H9 (cell line): ENCODE measurements around the gene HOXC11. TPM values are rescaled to one million over a fixed set of nuclear protein-coding genes. Genes with fewer than 3 reads are reported as not detected.

Experiments
- DNase-seq: peaks from one replicate; pipeline ENCODE4 v3.0.0-alpha.2; 2017
- H2AFZ ChIP-seq: one replicate; pipeline ENCODE4 v1.6.1; 2013; ENCODE audit warnings: mild to moderate bottlenecking, low read length, control low read depth, moderate library complexity
- H2AK5ac ChIP-seq: 2 replicates; pipeline ENCODE4 v1.6.1; 2013; ENCODE audit warnings: low read length, control low read depth, mixed read lengths; ENCODE audit not compliant: insufficient read length
- H2BK120ac ChIP-seq: one replicate; pipeline ENCODE4 v1.6.1; 2013; ENCODE audit warnings: low read depth, mild to moderate bottlenecking, low read length, control low read depth, inconsistent platforms; ENCODE audit not compliant: poor library complexity, severe bottlenecking
- H2BK12ac ChIP-seq: 2 replicates; pipeline ENCODE4 v1.6.1; 2013; ENCODE audit warnings: low read length, control low read depth, mixed read lengths, low read depth; ENCODE audit not compliant: insufficient read length
- H2BK15ac ChIP-seq: 2 replicates; pipeline ENCODE4 v1.6.1; 2013; ENCODE audit warnings: low read depth, low read length, control low read depth
- H2BK20ac ChIP-seq: one replicate; pipeline ENCODE4 v1.6.1; 2013; ENCODE audit warnings: low read depth, mild to moderate bottlenecking, low read length, control low read depth, inconsistent platforms; ENCODE audit not compliant: poor library complexity, severe bottlenecking
- H2BK5ac ChIP-seq: 2 replicates; pipeline ENCODE4 v1.6.1; 2013; ENCODE audit warnings: low read length, control low read depth, mixed read lengths; ENCODE audit not compliant: insufficient read length
- H3K14ac ChIP-seq: 2 replicates; pipeline ENCODE4 v1.6.1; 2013; ENCODE audit warnings: low read length, control low read depth; ENCODE audit not compliant: insufficient read depth
- H3K18ac ChIP-seq: 2 replicates; pipeline ENCODE4 v1.6.1; 2013; ENCODE audit warnings: low read depth, mild to moderate bottlenecking, mixed read lengths, low read length, control low read depth; ENCODE audit not compliant: insufficient read length
- H3K23ac ChIP-seq: 2 replicates; pipeline ENCODE4 v1.6.1; 2013; ENCODE audit warnings: low read length, control low read depth, mixed read lengths, low read depth; ENCODE audit not compliant: insufficient read length
- H3K23me2 ChIP-seq: 2 replicates; pipeline ENCODE4 v1.6.1; 2013; ENCODE audit warnings: low read depth, mild to moderate bottlenecking, mixed read lengths, low read length, control low read depth; ENCODE audit not compliant: insufficient read length, poor library complexity, severe bottlenecking
- H3K27ac ChIP-seq: 2 replicates; pipeline ENCODE4 v1.5.1; 2013; ENCODE audit warnings: low read length, control low read depth, mixed read lengths, low read depth; ENCODE audit not compliant: insufficient read length
- H3K27me3 ChIP-seq: 2 replicates; pipeline ENCODE4 v1.6.1; 2013; ENCODE audit warnings: low read length, control low read depth, inconsistent platforms; ENCODE audit not compliant: insufficient read depth
- H3K4ac ChIP-seq: 2 replicates; pipeline ENCODE4 v1.6.1; 2013; ENCODE audit warnings: low read depth, mild to moderate bottlenecking, control low read depth, inconsistent platforms, low read length, moderate library complexity
- H3K4me1 ChIP-seq: 2 replicates; pipeline ENCODE4 v1.6.1; 2013; ENCODE audit warnings: low read length, control low read depth, inconsistent platforms; ENCODE audit not compliant: insufficient read depth
- H3K4me2 ChIP-seq: 2 replicates; pipeline ENCODE4 v1.6.1; 2013; ENCODE audit warnings: low read length, control low read depth, mixed read lengths; ENCODE audit not compliant: insufficient read length, insufficient read depth
- H3K56ac ChIP-seq: 2 replicates; pipeline ENCODE4 v1.6.1; 2013; ENCODE audit warnings: low read depth, mild to moderate bottlenecking, mixed read lengths, low read length, control low read depth; ENCODE audit not compliant: insufficient read length
- H3K79me1 ChIP-seq: 2 replicates; pipeline ENCODE4 v1.6.1; 2013; ENCODE audit warnings: low read depth, mild to moderate bottlenecking, moderate library complexity, low read length, control low read depth, inconsistent platforms; ENCODE audit not compliant: insufficient read depth, poor library complexity, severe bottlenecking
- H3K79me2 ChIP-seq: 2 replicates; pipeline ENCODE4 v1.6.1; 2013; ENCODE audit warnings: low read length, control low read depth, inconsistent platforms; ENCODE audit not compliant: insufficient read depth
- H3K9ac ChIP-seq: 2 replicates; pipeline ENCODE4 v1.6.1; 2013; ENCODE audit warnings: low read length, control low read depth, mixed read lengths; ENCODE audit not compliant: insufficient read length; ENCODE audit errors: extremely low read depth
- H3K9me3 ChIP-seq: one replicate; pipeline ENCODE4 v1.6.1; 2013; ENCODE audit warnings: low read depth, low read length, inconsistent platforms; ENCODE audit not compliant: control insufficient read depth
- H3T11ph ChIP-seq: one replicate; pipeline ENCODE4 v1.6.1; 2013; ENCODE audit warnings: mild to moderate bottlenecking, low read length, control low read depth, inconsistent platforms
- H4K20me1 ChIP-seq: one replicate; pipeline ENCODE4 v1.6.1; 2013; ENCODE audit not compliant: control insufficient read depth, insufficient read length, insufficient read depth
- H4K5ac ChIP-seq: 2 replicates; pipeline ENCODE4 v1.6.1; 2013; ENCODE audit warnings: low read depth, mild to moderate bottlenecking, mixed read lengths, low read length, control low read depth; ENCODE audit not compliant: insufficient read length
- H4K8ac ChIP-seq: replicated peaks from 2 replicates; pipeline ENCODE4 v1.6.1; 2013; ENCODE audit warnings: low read length, control low read depth, mixed read lengths, low read depth; ENCODE audit not compliant: insufficient read length
- H4K91ac ChIP-seq: 2 replicates; pipeline ENCODE4 v1.6.1; 2013; ENCODE audit warnings: low read depth, mild to moderate bottlenecking, moderate library complexity, mixed read lengths, low read length, control low read depth; ENCODE audit not compliant: insufficient read length
- H3K27ac Mint-ChIP-seq, 3 experiments: 2 replicates in 2 of 3; 3 replicates in 1 of 3; pipeline ENCODE4 v1.8.0; 2020 to 2021; ENCODE audit warnings: mixed read lengths in 3 of 3, mild to moderate bottlenecking in 1 of 3, moderate library complexity in 1 of 3
- H3K27me3 Mint-ChIP-seq: 2 replicates; pipeline ENCODE4 v1.8.0; 2021; ENCODE audit warnings: low read depth, mild to moderate bottlenecking, moderate library complexity, mixed read lengths
- H3K36me3 Mint-ChIP-seq, 3 experiments: 2 replicates in 2 of 3; 3 replicates in 1 of 3; pipeline ENCODE4 v1.8.0; 2020 to 2021; ENCODE audit warnings: low read depth in 3 of 3, mixed read lengths in 3 of 3; ENCODE audit not compliant: insufficient read depth in 1 of 3
- H3K4me1 Mint-ChIP-seq, 2 experiments: 2 replicates each; pipeline ENCODE4 v1.8.0; 2020; ENCODE audit warnings: mixed read lengths in 2 of 2
- H3K4me3 Mint-ChIP-seq, 2 experiments: 2 replicates in 1 of 2; 3 replicates in 1 of 2; pipeline ENCODE4 v1.8.0; 2020 to 2021; ENCODE audit warnings: mild to moderate bottlenecking in 2 of 2, mixed read lengths in 2 of 2, moderate library complexity in 1 of 2
- H3K9me3 Mint-ChIP-seq, 2 experiments: 2 replicates in 1 of 2; 3 replicates in 1 of 2; pipeline ENCODE4 v1.8.0; 2020; ENCODE audit warnings: mild to moderate bottlenecking in 2 of 2, mixed read lengths in 2 of 2, moderate library complexity in 1 of 2
- CTCF ChIP-seq: fragments of 200-600 bp; sonication (generic); conservative IDR thresholded peaks from 3 replicates; pipeline ENCODE4 v1.8.0; 2021; ENCODE audit warnings: antibody characterized with exemption, mild to moderate bottlenecking
- WGBS: extraction: QIAGEN DNeasy Blood & Tissue Kit; methylation state at CpG from one replicate; pipeline ENCODE4 v1.1.7; 2013; ENCODE audit warnings: missing lambda C conversion rate, low lambda C conversion rate, mixed read lengths; ENCODE audit not compliant: insufficient read length; ENCODE audit errors: extremely low coverage; 5-methylcytosine and 5-hydroxymethylcytosine counted together
- total RNA-seq: library from RNA; stranded (reverse); gene quantifications from 2 replicates; pipeline ENCODE4 v1.2.1, GENCODE V29; 2021

Gene HOXC11
- total RNA-seq, 1 experiment from 2014 or later, result not detected

GRCh38 chr12:54014377-54015017 is 41.6 kb downstream of the HOXC11 start:
- Mint-ChIP-seq H3K27ac (no peak overlapping the region; a peak in 1 of 7 replicates), H3K9me3 (peaks cover 0 to 2% of the 10 kb centered on the region in 2 experiments; a peak in 1 of 5 replicates), H3K36me3 (no peaks in the 10 kb centered on the region), H3K4me1 (peaks cover 10 to 39% of the 10 kb centered on the region in 2 experiments), H3K4me3 (no peak overlapping the region; a peak in 1 of 5 replicates), H3K27me3 (peaks cover 100% of the 10 kb centered on the region)
- Histone ChIP-seq H3K18ac (no peak overlapping the region), H3K79me1 (no peaks in the 10 kb centered on the region), H2BK15ac (no peak overlapping the region), H3K4ac (no peak overlapping the region), H3K4me2 (no peak overlapping the region), H4K20me1 (no peaks in the 10 kb centered on the region), H3K4me1 (no peaks in the 10 kb centered on the region), H3K9ac (no peak overlapping the region), H2BK20ac (no peak overlapping the region), H3K23me2 (peaks cover 10% of the 10 kb centered on the region), H4K5ac (no peak overlapping the region), H4K91ac (no peak overlapping the region), H2AFZ (no peak overlapping the region), H3T11ph (no peak overlapping the region), H3K9me3 (no peaks in the 10 kb centered on the region), H3K56ac (no peak overlapping the region), H2BK120ac (no peak overlapping the region), H3K14ac (no peak overlapping the region), H3K79me2 (no peaks in the 10 kb centered on the region), H3K27ac (no peak overlapping the region), H2BK12ac (no peak overlapping the region), H2BK5ac (no peak overlapping the region), H4K8ac (no peak overlapping the region), H3K27me3 (peaks cover 91% of the 10 kb centered on the region), H3K23ac (no peak overlapping the region), H2AK5ac (no peak overlapping the region)
- no peak for DNase-seq
- no peak for TF ChIP-seq CTCF
- no CpG with 5 or more reads among the region's 36 CpGs for WGBS
